GM21723 (cell line): Measurements from ENCODE around the gene TRABD2A.

Experiments used
- ATAC-seq: cut with Tn5 transposase; IDR thresholded peaks from one replicate; pipeline ENCODE4 v1.9.1; 2021; ENCODE audit warnings: mild to moderate bottlenecking, moderate library complexity; ENCODE audit not compliant: unreplicated experiment

Gene TRABD2A

DNA sequence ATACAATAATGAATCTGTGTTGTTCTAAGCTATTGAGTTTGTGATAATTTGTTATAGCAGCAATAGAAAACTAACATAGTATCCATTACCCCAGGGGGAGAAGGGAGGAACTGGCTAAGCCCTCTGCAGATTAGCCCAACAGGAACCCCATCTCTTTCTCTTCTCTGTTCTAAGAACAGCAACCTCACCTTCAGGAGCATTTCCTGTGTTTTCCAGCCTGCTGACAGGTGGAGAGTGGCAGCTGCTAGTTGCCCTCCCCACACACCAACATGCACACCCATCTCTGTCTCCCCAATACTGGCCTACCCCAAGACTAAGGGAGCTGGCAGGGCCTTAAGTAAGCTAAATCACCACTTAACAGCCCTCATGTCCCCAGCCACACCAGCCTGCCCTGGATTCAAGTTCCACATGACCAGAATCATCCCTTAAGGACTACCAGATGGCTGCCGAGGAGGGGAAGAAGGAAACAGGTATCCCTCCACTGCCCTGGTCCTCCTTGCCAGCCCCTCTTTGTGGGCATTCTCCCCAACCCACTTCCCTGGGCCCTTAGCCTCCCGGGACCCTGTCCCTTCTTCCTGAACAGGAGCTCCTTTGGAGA lies 52.8 kb downstream of the TRABD2A start:
- ATAC-seq = no peak

- no peak for ATAC-seq
Observed at GRCh38 chr2:84823788-84824187, 57.1 kb downstream of the TRABD2A start.

GRCh38 chr2:84823229-84823628 lies 57.7 kb downstream of the TRABD2A start:
- ATAC-seq = no peak

DNA sequence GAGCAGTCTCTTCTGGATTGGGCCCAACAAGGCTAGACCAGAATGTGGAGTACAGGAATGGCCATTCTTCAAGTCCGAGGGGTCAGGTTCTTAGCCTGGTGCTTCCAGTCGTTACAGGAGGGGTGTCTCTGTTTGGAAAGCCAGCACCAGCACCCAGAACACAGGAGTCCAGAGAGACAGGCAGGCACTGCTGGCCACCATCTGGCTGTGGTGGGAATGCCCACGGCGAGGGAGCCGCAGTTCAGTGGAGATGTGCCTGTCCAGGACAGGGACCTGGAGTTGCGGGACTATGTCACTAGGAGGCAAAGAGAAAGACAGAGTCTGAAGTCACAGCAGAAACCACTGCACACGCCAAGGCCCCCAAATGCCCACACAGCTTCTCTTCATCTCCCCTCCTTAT lies 59.1 kb downstream of the TRABD2A start:
- no peak for ATAC-seq

GRCh38 chr2:84817239-84817655 lies 63.6 kb downstream of the TRABD2A start:
- peak; percentile 89 for ATAC-seq

DNA sequence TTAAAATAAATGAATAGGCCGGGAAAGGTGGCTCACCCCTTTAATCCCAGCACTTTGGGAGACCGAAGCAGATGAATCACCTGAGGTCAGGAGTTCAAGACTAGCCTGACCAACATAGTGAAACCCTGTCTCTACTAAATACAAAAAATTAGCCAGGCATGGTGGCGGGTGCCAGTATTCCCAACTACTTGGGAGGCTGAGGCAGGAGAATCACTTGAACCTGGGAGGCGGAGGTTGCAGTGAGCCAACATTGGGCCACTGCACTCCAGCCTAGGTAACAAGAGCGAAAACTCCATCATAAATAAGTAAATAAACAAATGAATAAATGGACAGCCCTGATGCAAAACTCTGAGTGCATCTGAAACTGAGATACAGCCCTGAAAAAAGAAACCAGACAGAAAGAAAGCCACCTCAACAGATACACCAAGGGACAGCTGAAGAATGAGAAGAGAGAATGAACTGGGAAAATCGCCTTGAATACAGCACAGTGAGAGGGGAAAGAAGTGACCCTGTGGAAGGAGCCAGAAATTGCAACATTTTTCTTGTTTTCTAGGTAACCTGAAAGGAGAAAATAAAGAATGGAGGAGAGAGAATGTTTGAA lies 64.4 kb downstream of the TRABD2A start:
- peak; percentile 78 for ATAC-seq

DNA sequence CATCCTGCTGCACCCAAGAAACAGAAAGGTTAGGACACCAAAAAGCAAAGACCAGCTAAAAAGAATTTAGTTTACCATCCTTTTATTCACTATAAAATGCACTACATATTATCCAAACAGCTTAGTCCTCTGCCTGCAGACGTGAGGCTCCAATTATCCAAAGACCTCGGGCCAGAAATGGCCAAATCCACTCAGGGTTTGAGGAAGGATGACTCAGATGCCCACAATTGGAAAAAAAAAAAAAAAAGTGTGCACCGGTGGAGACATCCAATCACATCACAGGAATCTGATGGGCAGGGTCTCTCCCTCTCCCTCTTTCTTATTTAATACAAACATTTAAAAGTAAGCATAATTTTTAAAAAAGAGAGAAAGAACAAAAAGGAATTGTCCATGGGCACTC lies 65.7 kb downstream of the TRABD2A start:
- ATAC-seq = no peak

DNA sequence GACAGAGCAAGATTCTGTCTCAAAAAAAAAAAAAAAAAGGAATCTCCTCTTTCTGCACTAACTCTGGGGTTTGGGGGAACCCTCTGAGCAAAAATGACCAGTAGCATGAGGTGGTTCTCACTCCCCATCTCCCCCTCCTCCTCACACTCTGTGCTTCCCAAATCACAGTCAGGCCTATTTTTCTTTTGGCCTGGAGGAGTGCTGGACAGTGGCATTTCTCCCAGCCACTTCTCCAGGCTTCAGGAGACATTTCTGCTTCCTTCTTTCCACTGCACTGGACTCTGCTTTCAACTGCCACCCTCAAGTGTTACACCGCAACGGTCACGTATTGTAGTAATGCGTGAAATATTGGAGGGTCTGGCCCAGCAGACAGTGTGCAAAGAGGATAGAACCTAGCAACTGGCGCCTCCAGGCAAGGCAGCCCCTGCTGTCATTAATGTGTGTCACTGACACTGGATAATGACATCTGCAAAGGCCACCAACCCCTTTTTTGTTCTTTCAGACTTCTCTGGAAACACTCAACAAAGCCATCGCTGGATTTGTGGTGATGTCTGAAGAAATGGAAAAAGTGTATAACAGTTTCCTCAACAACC lies 68.9 kb downstream of the TRABD2A start:
- no peak for ATAC-seq

- no peak for ATAC-seq
Observed at GRCh38 chr2:84808279-84808678, 72.6 kb downstream of the TRABD2A start.

GRCh38 chr2:84807063-84807485 lies 73.8 kb downstream of the TRABD2A start:
- ATAC-seq = no peak

- ATAC-seq = no peak
Observed at GRCh38 chr2:84805250-84805958, 75.5 kb downstream of the TRABD2A start.

DNA sequence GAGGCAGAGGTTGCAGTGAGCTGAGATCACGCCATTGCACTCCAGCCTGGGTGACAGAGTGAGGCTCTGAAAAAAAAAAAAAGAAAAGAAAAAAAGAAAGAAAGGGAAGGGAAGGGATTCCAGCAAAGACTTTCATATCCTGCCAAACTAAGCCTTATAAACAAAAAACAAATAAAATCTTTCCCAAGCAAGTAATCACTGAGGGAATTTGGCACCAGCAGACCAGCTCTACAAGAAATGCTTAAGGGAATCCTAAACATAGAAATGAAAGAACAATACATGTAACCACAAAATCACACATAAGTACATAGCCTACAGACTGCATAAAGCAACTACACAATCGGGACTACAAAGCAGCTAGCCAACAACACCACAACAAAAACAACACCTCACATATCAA lies 79.1 kb downstream of the TRABD2A start:
- ATAC-seq = no peak

DNA sequence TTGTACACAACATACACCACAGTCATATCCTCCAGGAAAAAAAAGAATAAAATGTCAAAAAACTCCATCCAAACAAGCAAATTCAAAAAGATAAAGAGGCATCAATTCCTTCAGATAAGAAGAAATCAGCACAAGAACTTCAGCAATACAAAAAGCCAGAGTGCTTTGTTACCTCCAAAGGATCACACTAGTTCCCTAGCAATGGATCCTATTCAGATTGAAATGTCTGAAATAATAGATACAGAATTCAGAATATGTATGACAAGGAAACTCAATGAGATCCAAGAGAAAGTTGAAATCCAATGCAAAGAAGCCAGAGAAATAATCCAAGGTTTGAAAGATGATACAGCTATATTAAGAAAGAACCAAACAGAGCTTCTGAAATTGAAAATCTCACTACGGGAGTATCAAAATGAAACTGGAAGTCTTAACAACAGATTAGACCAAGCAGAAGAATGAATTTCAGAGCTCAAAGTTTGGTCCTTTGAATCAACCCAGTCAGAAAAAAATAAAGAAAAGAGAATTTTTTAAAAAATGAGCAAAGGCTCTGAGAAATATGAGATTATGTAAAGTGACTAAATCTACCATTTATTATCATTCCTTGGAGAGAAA lies 80.6 kb downstream of the TRABD2A start:
- ATAC-seq = peak; percentile 93

DNA sequence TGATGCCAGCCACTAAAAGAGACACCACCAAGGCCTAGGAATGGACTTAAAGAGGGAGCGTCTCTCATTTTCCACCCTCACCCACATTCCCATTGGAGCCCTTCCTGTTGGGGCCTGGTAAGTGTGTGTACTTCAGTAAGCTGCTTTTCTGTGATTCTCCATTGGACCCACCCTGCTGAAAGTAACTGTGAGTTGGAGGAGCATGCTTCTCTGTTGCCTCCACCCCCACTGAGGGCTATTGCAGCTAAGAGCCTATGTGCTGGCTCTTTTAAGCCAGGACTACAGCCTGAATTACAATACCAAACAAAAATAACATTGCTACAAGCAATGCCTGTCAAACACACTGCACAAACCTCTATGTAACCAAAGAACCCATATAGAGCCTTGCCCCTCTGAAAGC lies 81.1 kb downstream of the TRABD2A start:
- peak; percentile 9 for ATAC-seq

GRCh38 chr2:84797271-84797670 lies 83.6 kb downstream of the TRABD2A start:
- ATAC-seq = no peak

DNA sequence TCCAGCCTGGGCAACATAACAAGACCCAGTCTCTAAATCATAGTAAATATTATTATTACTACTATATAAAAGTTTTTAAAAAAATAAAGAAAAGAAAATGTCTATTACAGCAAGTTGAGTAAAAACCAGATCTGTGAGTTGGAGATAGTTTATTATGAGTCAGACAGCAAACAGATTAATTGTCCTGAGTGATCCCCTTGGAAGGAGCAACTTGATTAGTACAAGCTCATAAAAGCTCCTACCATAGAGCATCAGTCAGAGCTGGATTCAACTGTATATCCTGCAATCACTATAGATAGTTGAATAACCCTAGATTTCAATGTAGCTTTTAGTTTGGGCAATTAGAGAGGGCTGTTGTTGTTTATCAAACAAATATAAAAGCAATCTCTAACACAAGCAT lies 84.1 kb downstream of the TRABD2A start:
- no peak for ATAC-seq

DNA sequence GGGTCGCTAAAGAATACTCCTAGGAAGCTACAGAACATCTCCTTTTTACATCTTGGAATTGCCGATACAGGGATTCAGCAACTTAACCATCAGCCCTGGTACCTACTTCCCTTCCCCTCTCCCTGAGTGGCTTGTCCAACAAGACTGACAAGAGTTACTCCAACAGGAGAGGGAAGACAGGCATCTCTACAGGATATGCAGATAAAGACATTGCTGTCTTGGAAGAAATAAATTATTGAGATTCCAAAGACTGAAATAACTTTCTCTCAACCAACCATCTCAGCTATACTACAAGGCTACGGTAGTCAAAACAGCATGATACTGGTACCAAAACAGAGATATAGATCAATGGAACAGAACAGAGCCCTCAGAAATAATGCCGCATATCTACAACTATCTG lies 87.2 kb downstream of the TRABD2A start:
- no peak for ATAC-seq

- ATAC-seq = no peak
Observed at GRCh38 chr2:84792856-84793522, 87.9 kb downstream of the TRABD2A start.

GRCh38 chr2:84788498-84788897 lies 92.4 kb downstream of the TRABD2A start:
- ATAC-seq = no peak

DNA sequence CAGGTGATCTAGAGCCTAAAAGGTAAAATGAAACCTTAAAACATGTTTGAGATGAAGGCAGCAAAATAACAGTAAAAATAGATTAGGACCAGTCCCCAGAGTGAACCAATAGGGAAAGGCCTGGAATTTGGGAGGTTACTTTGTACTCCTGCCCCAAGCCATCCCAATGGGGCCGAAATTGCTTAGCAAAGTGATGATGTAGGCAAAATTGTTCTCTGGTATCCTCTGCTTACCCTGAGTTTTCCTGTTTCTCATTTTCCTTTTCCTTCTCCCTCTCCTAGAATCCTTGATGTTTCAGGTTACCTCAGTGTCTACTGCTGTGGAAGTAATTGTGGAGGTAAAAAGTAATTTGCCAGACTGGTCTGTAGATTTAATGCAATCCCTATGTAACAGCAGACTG lies 92.9 kb downstream of the TRABD2A start:
- no peak for ATAC-seq

DNA sequence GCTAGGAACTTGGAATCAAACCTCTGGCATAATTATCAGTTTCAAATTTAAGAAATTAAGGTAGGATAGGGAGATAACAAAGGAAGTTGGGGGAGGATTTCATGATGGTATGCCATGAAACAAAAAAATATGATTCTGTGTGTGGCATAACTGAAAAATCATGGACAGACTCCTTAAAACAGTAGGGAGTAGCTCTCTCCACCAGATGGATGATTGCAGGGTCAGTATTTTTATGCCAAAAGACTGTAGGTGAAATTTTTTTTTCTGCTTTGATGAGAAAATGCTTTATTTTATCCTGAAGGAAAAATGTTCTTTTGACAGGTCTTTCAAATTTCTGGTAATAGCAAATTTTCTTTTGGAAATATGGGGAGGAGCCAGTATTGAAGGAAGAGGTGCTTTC lies 94.3 kb downstream of the TRABD2A start:
- no peak for ATAC-seq
